Measurements from ENCODE around the gene PSMD8.
"Not testable (repeated sequence)": the region's sequence is repeated elsewhere in the genome, so short reads cannot be mapped to it uniquely, and the experiment has no call there.

Gene PSMD8

DNA sequence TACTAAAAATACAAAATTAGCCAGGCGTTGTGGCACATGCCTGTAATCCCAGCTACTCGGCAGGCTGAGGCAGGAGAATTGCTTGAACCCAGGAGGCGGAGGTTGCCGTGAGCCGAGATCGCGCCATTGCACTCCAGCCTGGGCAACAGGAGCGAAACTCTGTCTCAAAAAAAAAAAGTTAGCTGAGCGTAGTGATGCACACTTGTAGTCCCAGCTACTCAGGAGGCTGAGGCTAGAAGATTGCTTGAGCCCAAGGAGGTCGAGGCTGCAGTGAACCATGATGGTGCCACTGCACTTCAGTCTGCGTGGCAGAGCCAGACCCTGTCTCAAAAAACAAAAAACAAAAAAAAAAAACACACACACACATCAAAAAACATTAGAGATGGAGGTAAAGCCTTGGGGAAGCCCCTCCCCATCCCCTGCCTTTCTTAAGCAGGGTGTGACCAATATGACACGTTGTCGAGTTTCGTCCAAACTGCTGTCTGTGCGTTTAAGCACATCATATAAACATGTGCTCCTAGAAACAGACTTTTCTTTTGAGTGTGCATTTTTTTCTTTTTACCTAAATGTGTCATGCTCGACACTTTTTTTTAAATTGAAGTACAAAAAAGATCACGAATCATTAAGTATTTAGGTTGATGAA is 52.8 kb downstream of the PSMD8 start:
- not testable (repeated sequence) for H3K9me3 ChIP-seq (ENCODE audit: control insufficient read depth in 5 of 5, low read length in 5 of 5); H3K36me3 ChIP-seq (ENCODE audit: control insufficient read depth in 5 of 5, insufficient read depth in 5 of 5, low read length in 5 of 5); H3K4me3 ChIP-seq (ENCODE audit: low read depth in 1 of 5, low read length in 5 of 5); H3K4me1 ChIP-seq (ENCODE audit: control insufficient read depth in 5 of 5, insufficient read depth in 5 of 5, low read length in 5 of 5); H3K9ac ChIP-seq (ENCODE audit: low read length in 5 of 5); H3K27ac ChIP-seq (ENCODE audit: low read depth, low read length)
- H3K27me3 ChIP-seq (ENCODE audit: control insufficient read depth in 5 of 5, insufficient read depth in 4 of 5, low read length in 5 of 5), result peaks cover 8 to 12% (median 10%) of the 10 kb centered on the region in 5 donors

DNA sequence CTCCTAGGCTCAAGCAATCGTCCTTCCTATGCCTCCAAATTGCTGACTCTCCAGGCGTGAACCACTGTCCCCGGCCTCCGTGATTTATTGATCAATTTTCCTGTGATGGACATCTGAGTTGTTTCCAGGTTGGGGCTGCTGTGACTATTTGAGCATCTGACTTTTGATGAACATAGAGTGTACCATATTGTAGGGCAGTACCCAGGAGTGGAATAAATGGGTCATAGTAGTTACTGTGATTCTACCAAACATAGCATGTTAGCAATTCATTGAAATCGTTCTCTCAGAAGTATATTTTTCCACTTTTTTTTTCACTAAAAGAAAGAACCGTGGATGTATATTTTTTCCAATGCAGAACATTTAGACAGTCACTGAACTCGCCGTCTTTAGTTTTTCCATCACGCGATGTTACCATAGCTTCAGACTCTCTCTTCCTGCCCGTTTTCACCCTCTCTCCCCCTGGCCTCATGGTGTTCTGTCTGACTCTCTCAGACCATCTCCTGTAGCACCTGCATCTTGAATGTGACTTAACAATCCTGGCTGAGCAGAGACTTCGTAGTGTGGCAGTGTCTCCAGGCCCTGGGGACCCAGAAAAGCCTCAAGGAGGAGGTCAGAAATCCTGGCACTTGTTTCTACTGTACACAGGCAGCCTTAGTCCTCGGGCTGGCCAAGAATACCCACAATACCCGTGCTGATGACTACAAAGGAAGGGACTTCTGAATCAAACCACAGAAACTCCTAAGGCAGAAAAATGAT is 54.9 kb downstream of the PSMD8 start:
- H3K36me3 ChIP-seq (ENCODE audit: control insufficient read depth in 5 of 5, insufficient read depth in 5 of 5, low read length in 5 of 5), result no peaks in the 10 kb centered on the region
- H3K4me3 ChIP-seq (ENCODE audit: low read depth in 1 of 5, low read length in 5 of 5), result no peak overlapping the region
- peaks cover 0 to 8% (median 0%) of the 10 kb centered on the region in 5 donors for H3K4me1 ChIP-seq (ENCODE audit: control insufficient read depth in 5 of 5, insufficient read depth in 5 of 5, low read length in 5 of 5)
- no peaks in the 10 kb centered on the region for H3K9me3 ChIP-seq (ENCODE audit: control insufficient read depth in 5 of 5, low read length in 5 of 5)
- no peak overlapping the region for H3K27ac ChIP-seq (ENCODE audit: low read depth, low read length)
- no peak overlapping the region for H3K9ac ChIP-seq (ENCODE audit: low read length in 5 of 5)
- peaks cover 8 to 19% (median 14%) of the 10 kb centered on the region in 5 donors for H3K27me3 ChIP-seq (ENCODE audit: control insufficient read depth in 5 of 5, insufficient read depth in 4 of 5, low read length in 5 of 5)

DNA sequence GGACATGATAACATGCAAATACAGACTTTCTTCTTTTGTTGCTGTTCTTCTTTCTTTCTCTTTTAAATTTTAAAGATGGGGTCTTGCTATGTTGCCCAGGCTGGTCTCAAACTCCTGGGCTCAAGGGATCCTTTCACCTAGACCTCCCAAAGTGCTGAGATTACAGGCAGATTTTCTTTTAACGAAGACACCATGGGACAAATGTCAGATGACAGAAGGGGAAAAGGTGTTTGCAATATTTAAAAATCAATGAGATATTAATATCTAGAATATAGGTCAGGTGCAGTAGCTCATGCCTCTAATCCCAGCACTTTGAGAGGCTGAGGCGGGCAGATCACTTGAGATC is 55.4 kb downstream of the PSMD8 start:
- Histone ChIP-seq H3K4me3 (ENCODE audit: low read depth in 1 of 5, low read length in 5 of 5) (no peak overlapping the region), H3K36me3 (ENCODE audit: control insufficient read depth in 5 of 5, insufficient read depth in 5 of 5, low read length in 5 of 5) (no peaks in the 10 kb centered on the region)

DNA sequence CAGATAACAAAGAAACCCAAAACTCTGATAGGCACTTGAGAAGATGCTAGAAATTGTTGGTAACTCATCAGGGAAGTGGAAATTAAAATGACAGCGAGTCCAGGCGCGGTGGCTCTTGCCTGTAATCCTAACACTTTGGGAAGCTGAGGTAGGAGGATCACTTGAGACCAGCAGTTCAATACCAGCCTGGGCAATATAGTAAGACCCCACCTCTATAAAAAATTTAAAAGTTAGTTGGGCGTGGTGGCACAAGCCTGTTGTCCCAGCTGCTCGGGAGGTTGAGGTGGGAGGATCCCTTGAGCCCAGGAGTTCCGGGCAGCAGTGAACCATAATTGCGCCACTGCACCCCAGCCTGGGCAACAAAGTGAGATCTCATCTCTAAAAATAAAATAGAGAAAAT is 56.6 kb downstream of the PSMD8 start:
- H3K27me3 ChIP-seq (ENCODE audit: control insufficient read depth in 5 of 5, insufficient read depth in 4 of 5, low read length in 5 of 5), result peaks cover 13 to 23% (median 15%) of the 10 kb centered on the region in 5 donors
- no peaks in the 10 kb centered on the region for H3K36me3 ChIP-seq (ENCODE audit: control insufficient read depth in 5 of 5, insufficient read depth in 5 of 5, low read length in 5 of 5)
- peaks cover 0 to 8% (median 0%) of the 10 kb centered on the region in 5 donors for H3K4me1 ChIP-seq (ENCODE audit: control insufficient read depth in 5 of 5, insufficient read depth in 5 of 5, low read length in 5 of 5)
- no peak overlapping the region for H3K9ac ChIP-seq (ENCODE audit: low read length in 5 of 5)
- H3K27ac ChIP-seq (ENCODE audit: low read depth, low read length), result no peak overlapping the region
- H3K4me3 ChIP-seq (ENCODE audit: low read depth in 1 of 5, low read length in 5 of 5), result no peak overlapping the region
- H3K9me3 ChIP-seq (ENCODE audit: control insufficient read depth in 5 of 5, low read length in 5 of 5), result no peaks in the 10 kb centered on the region

More for the DNA sequence above, 55.4 kb downstream of the PSMD8 start:
- H3K9me3 ChIP-seq (ENCODE audit: control insufficient read depth in 5 of 5, low read length in 5 of 5), result no peaks in the 10 kb centered on the region
- H3K4me1 ChIP-seq (ENCODE audit: control insufficient read depth in 5 of 5, insufficient read depth in 5 of 5, low read length in 5 of 5), result peaks cover 0 to 8% (median 0%) of the 10 kb centered on the region in 5 donors
- no peak overlapping the region for H3K9ac ChIP-seq (ENCODE audit: low read length in 5 of 5)
- H3K27ac ChIP-seq (ENCODE audit: low read depth, low read length), result no peak overlapping the region
- peaks cover 14 to 24% (median 18%) of the 10 kb centered on the region in 5 donors for H3K27me3 ChIP-seq (ENCODE audit: control insufficient read depth in 5 of 5, insufficient read depth in 4 of 5, low read length in 5 of 5)

DNA sequence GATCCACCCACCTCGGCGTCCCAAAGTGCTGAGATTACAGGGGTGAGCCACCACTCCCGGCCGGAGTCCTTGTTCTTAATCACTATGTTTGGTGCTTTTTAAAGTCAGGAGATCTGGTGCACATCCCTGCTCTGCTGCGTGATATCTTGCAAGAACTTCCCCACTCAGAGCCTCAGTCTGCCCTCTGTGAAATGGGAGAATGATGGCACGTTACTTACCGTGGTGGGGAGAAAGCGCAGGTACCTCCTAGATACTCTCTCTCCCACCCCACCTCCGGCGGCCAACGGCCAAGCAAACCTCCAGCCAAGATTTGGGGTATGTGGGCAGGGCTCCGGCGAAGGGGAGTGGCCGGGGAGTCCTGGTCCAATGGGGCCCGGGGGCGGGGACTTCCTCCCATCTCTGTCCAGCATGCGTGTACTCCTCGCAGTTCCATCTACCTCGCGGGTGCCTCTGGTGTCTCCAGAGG is 58.9 kb downstream of the PSMD8 start, which contains the start of gene RYR1:
TSS of gene RYR1 (plus strand) at position 424 of the 466 bp plus-strand sequence. CDS start 139 bp downstream, outside the sequence.
- Histone ChIP-seq H3K27me3 (ENCODE audit: control insufficient read depth in 5 of 5, insufficient read depth in 4 of 5, low read length in 5 of 5) (peaks cover 13 to 23% (median 15%) of the 10 kb centered on the region in 5 donors), H3K4me1 (ENCODE audit: control insufficient read depth in 5 of 5, insufficient read depth in 5 of 5, low read length in 5 of 5) (peaks cover 0 to 8% (median 0%) of the 10 kb centered on the region in 5 donors), H3K27ac (ENCODE audit: low read depth, low read length) (no peak within 1 kb of the TSS), H3K9ac (ENCODE audit: low read length in 5 of 5) (peak within 1 kb of the TSS in 1 of 5 donors; percentile 35), H3K9me3 (ENCODE audit: control insufficient read depth in 5 of 5, low read length in 5 of 5) (no peaks in the 10 kb centered on the region), H3K36me3 (ENCODE audit: control insufficient read depth in 5 of 5, insufficient read depth in 5 of 5, low read length in 5 of 5) (no peaks in the 10 kb centered on the region), H3K4me3 (ENCODE audit: low read depth in 1 of 5, low read length in 5 of 5) (peak within 1 kb of the TSS in 4 of 5 donors; percentile 21 to 58 (median 44))

All from subcutaneous abdominal adipose tissue (tissue), 5 donors.